GM19193 (cell line): ENCODE results near the gene RPS18.

Experiments used
- POLR2A ChIP-seq: IDR thresholded peaks from 4 replicates; pipeline ENCODE4 v1.6.1; 2011; ENCODE audit not compliant: insufficient read depth, insufficient read length; ENCODE audit errors: extremely low read depth

The RPS18 gene

GRCh38 chr6:33315793-33316602 is 44.1 kb downstream of the RPS18 start:
- TF ChIP-seq POLR2A, result no peak

GRCh38 chr6:33316603-33317418 is 44.9 kb downstream of the RPS18 start:
- TF ChIP-seq POLR2A, result no peak

GRCh38 chr6:33317419-33317668 is 45.5 kb downstream of the RPS18 start:
- no peak for TF ChIP-seq POLR2A

GRCh38 chr6:33317669-33318425 is 46.0 kb downstream of the RPS18 start, which contains the start of gene ZBTB22:
Gene ZBTB22, minus strand, starts transcription at chr6:33317744. Its CDS starts 828 bp downstream, at chr6:33316916.
- peak; percentile 46 for TF ChIP-seq POLR2A

GRCh38 chr6:33318426-33319073 is 46.7 kb downstream of the RPS18 start:
- TF ChIP-seq POLR2A, result no peak

GRCh38 chr6:33319939-33320314 is 48.1 kb downstream of the RPS18 start:
- TF ChIP-seq POLR2A, result no peak

- TF ChIP-seq POLR2A, result no peak
Measured at GRCh38 chr6:33320315-33321181, 48.7 kb downstream of the RPS18 start.

GRCh38 chr6:33321227-33321626 is 49.4 kb downstream of the RPS18 start:
- no peak for TF ChIP-seq POLR2A

- TF ChIP-seq POLR2A, result no peak
Measured at GRCh38 chr6:33323623-33323948, 51.7 kb downstream of the RPS18 start.

- no peak for TF ChIP-seq POLR2A
Measured at GRCh38 chr6:33324125-33324524, 52.2 kb downstream of the RPS18 start.
